Measurements from ENCODE around the gene NUMBL.
"Not testable (repeated sequence)": the region's sequence is repeated elsewhere in the genome, so short reads cannot be mapped to it uniquely, and the experiment has no call there.

The NUMBL gene

DNA sequence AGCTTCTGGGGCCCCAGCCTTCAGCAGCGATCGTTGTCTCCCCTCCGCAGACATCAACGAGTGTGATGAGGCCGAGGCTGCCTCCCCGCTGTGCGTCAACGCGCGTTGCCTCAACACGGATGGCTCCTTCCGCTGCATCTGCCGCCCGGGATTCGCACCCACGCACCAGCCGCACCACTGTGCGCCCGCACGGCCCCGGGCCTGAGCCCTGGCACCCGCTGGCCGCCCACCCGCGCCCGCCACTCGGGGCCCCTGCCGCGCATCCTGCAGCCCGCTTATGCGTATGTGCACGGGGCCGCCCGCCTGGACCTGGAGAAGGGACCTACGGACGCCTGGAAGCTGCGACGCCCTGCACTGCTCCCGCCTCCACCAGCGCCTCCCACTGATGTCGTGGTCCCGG lies 61.1 kb downstream of the NUMBL start:
- DNase-seq (ENCODE audit: low read depth): no peak
- TF ChIP-seq, protein P1, sequence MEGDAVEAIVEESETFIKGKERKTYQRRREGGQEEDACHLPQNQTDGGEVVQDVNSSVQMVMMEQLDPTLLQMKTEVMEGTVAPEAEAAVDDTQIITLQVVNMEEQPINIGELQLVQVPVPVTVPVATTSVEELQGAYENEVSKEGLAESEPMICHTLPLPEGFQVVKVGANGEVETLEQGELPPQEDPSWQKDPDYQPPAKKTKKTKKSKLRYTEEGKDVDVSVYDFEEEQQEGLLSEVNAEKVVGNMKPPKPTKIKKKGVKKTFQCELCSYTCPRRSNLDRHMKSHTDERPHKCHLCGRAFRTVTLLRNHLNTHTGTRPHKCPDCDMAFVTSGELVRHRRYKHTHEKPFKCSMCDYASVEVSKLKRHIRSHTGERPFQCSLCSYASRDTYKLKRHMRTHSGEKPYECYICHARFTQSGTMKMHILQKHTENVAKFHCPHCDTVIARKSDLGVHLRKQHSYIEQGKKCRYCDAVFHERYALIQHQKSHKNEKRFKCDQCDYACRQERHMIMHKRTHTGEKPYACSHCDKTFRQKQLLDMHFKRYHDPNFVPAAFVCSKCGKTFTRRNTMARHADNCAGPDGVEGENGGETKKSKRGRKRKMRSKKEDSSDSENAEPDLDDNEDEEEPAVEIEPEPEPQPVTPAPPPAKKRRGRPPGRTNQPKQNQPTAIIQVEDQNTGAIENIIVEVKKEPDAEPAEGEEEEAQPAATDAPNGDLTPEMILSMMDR (IDR thresholded peaks at IDR 0.05; ENCODE audit: insufficient read depth, low read depth, low read length, missing control alignments): no peak
- no peak overlapping the region for H3K4me3 ChIP-seq (ENCODE audit: low read depth, low read length)

DNA sequence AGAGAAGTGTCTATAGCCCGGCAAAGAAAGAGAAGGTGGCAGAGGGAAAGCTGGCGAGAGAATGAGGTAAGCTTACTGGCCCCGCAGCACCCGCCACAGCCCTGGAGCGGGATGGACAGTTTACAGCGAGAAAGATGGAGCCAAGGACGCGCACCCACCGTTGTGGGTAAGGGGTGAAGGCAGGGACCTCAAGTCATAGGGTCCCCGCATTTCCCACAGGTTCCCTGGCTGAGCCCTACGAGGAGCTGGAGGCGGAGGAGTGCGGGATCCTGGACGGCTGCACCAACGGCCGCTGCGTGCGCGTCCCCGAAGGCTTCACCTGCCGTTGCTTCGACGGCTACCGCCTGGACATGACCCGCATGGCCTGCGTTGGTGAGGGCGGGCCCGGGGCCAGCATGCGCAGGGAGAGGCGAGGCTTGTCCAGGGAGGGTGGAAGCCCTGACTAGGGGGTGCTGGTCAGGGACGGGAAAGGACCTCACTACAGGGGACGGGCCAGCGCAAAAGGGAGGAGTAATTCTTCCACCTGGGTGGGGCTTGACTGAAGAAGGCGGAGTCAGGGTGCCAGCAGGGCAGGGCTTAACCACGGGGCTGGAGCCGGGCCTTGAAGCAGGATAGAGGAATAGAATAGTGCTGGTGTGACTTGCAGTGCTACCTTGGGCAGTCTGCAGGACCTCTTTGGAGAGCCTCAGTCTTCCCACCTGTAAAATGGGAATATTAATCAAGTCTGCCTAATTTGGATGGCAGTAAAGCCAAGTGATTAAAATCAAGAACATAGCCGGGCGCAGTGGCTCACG lies 62.8 kb downstream of the NUMBL start:
- TF ChIP-seq, protein P1 (IDR thresholded peaks at IDR 0.05; ENCODE audit: insufficient read depth, low read depth, low read length, missing control alignments): no peak
- no peak for DNase-seq (ENCODE audit: low read depth)
- no peak overlapping the region for H3K4me3 ChIP-seq (ENCODE audit: low read depth, low read length)

DNA sequence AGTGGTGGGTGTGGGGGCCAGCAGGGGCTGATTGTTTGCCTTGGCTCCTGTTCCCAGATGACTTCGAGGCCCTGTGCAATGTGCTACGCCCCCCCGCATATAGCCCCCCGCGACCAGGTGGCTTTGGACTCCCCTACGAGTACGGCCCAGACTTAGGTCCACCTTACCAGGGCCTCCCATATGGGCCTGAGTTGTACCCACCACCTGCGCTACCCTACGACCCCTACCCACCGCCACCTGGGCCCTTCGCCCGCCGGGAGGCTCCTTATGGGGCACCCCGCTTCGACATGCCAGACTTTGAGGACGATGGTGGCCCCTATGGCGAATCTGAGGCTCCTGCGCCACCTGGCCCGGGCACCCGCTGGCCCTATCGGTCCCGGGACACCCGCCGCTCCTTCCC lies 63.5 kb downstream of the NUMBL start:
- TF ChIP-seq, protein P1 (IDR thresholded peaks at IDR 0.05; ENCODE audit: insufficient read depth, low read depth, low read length, missing control alignments): no peak
- no peak for DNase-seq (ENCODE audit: low read depth)
- no peak overlapping the region for H3K4me3 ChIP-seq (ENCODE audit: low read depth, low read length)

DNA sequence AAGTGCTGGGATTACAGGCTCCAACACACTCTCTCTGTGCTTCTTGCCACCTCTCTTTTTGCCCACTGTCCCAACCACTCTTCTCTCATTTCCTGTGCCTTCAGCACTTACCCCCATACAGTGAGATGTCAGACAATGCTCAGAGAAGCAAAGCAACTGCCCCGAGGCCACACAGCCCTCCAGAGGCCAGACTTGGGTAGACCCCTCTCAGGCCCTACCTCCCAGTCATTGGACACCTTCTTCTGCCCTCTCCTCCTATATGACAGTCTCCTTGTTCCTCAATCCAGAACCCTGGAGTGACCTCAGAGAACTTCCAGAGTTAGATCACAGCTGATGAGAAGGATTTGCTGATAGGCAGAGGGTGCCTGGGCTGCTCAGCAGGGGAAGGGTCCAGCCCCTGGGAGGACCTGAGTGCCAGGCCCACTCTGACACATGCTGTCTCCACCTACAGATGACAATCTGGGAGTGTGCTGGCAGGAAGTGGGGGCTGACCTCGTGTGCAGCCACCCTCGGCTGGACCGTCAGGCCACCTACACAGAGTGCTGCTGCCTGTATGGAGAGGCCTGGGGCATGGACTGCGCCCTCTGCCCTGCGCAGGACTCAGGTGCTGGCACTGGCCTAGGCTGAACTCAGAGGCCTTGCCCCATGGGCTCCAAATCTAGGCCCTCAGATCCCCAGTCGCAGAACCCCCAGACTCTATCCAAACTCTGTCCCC lies 64.9 kb downstream of the NUMBL start:
- TF ChIP-seq, protein P1 (IDR thresholded peaks at IDR 0.05; ENCODE audit: insufficient read depth, low read depth, low read length, missing control alignments): no peak
- no peak overlapping the region for H3K4me3 ChIP-seq (ENCODE audit: low read depth, low read length)
- DNase-seq (ENCODE audit: low read depth): no peak

DNA sequence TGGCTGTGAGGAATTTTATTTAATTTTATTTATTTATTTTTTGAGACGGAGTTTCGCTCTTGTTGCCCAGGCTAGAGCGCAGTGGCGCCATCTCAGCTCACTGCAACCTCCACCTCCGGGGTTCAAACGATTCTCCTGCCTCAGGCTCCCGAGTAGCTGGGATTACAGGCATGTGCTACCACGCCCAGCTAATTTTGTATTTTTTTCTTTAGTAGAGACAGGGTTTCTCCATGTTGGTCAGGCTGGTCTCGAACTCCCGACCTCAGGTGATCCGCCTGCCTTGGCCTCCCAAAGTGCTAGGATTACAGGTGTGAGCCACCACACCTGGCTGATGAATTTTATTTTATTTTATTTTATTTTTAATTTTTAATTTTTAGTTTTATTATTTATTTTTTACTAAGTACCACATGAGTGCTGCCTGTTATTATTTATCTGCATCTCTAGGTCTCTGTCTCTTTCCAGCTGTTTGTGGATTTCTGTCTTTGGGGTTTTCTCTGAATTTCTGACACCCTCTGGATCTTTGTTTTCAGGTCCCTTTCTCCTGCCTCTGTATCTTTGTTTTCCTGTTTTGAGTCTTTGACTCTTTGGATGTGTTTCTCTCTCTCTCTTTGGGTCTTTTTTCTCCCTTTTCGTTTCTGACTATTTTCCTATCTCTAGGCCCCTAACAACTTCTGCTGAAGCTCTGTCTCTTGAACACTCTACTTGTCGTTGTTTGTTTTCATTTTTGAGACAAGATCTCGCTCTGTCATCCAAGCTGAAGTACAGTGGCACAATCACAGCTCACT lies 65.9 kb downstream of the NUMBL start:
- not testable (repeated sequence) for DNase-seq (ENCODE audit: low read depth); H3K4me3 ChIP-seq (ENCODE audit: low read depth, low read length)

DNA sequence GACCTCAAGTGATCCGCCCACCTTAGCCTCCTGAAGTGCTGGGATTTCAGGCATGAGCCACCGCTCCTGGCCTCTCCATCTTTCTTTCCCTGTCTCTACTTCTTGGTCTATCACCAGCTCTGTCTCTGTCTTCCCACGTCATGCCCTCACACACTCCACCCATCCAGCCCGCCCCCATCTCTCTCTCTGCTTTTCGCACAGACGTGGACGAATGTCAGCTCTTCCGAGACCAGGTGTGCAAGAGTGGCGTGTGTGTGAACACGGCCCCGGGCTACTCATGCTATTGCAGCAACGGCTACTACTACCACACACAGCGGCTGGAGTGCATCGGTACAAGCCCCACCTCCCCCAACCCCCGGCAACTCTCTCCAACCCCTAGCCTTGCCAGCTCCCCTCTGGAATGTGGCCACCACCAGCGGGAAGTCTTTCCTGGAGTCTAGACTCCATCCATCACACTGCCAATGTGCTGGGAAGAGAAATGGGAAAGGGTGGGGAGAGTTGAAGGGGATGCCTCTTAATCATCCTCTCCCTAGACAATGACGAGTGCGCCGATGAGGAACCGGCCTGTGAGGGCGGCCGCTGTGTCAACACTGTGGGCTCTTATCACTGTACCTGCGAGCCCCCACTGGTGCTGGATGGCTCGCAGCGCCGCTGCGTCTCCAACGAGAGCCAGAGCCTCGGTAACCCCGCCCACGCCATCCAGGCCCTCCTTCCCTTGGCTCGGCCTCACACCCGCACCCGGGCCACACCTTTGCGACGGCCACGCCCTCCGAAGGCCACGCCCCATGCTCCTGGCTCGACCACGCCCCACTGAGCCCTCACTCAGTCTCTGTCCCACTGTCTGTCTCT lies 66.8 kb downstream of the NUMBL start:
- TF ChIP-seq, protein P1 (IDR thresholded peaks at IDR 0.05; ENCODE audit: insufficient read depth, low read depth, low read length, missing control alignments): no peak
- H3K4me3 ChIP-seq (ENCODE audit: low read depth, low read length): no peak overlapping the region
- DNase-seq (ENCODE audit: low read depth): no peak

Measured in GM12865 (cell line).